IMR-90 (cell line): ENCODE measurements around the gene ADAMTSL5. TPM values are rescaled to one million over a fixed set of nuclear protein-coding genes. Genes with fewer than 3 reads are reported as not detected.

Experiments
- ATAC-seq: fragments of 200-7000 bp; cut with Tn5 transposase; 2 replicates; pipeline ENCODE4 v1.9.1; 2020; ENCODE audit warnings: low read depth, mild to moderate bottlenecking, moderate library complexity
- BruUV-seq: library from RNA; stranded (reverse); fragments of 400-500 nt; replicated peaks from 2 replicates; lab custom pipeline; 2021; lab: Mats Ljungman, UMichigan
- CTCF ChIA-PET: fragments of 300-600 bp; formaldehyde crosslinking; extraction: SDS; loops from one replicate; lab custom pipeline; 2021; ENCODE audit warnings: antibody characterized with exemption; lab: Yijun Ruan, JAX
- POLR2A ChIA-PET: fragments of 300-600 bp; sonication (Branson Sonifier 250); formaldehyde crosslinking; loops from one replicate; lab custom pipeline; 2022; ENCODE audit warnings: antibody characterized with exemption; ENCODE audit not compliant: unreplicated experiment; lab: Charles Lee
- DNase-seq: peaks from one replicate; pipeline ENCODE4 v3.0.0; 2013
- H2AFZ ChIP-seq: replicated peaks from 2 replicates; pipeline ENCODE3; 2013; ENCODE audit warnings: low read length, mild to moderate bottlenecking; ENCODE audit not compliant: poor library complexity
- H2AK5ac ChIP-seq: 2 replicates; pipeline ENCODE4 v1.6.1; 2013; ENCODE audit warnings: low read depth, low read length, inconsistent platforms
- H2AK9ac ChIP-seq: replicated peaks from 2 replicates; pipeline ENCODE3; 2013; ENCODE audit warnings: mild to moderate bottlenecking, low read depth, low read length, moderate library complexity; ENCODE audit not compliant: poor library complexity
- H2BK120ac ChIP-seq: 2 replicates; pipeline ENCODE4 v1.6.1; 2013; ENCODE audit warnings: low read depth, low read length, inconsistent platforms
- H2BK15ac ChIP-seq: 3 replicates; pipeline ENCODE4 v1.6.1; 2013; ENCODE audit warnings: low read depth, low read length, inconsistent platforms
- H2BK20ac ChIP-seq: 2 replicates; pipeline ENCODE4 v1.6.1; 2013; ENCODE audit warnings: low read depth, mild to moderate bottlenecking, inconsistent platforms, low read length, moderate library complexity
- H2BK5ac ChIP-seq: 2 replicates; pipeline ENCODE4 v1.6.1; 2013; ENCODE audit warnings: mild to moderate bottlenecking, low read depth, low read length, inconsistent platforms; ENCODE audit not compliant: poor library complexity, severe bottlenecking
- H3K14ac ChIP-seq: replicated peaks from 2 replicates; pipeline ENCODE4 v1.6.1; 2013; ENCODE audit warnings: low read depth, low read length, inconsistent platforms
- H3K18ac ChIP-seq: 2 replicates; pipeline ENCODE4 v1.6.1; 2013; ENCODE audit warnings: low read depth, low read length, control low read depth
- H3K23ac ChIP-seq: 2 replicates; pipeline ENCODE4 v1.6.1; 2013; ENCODE audit warnings: low read depth, low read length, inconsistent platforms
- H3K27ac ChIP-seq: 2 replicates; pipeline ENCODE4 v1.5.1; 2013; ENCODE audit warnings: mild to moderate bottlenecking, control low read depth, low read length; ENCODE audit not compliant: insufficient read depth
- H3K27me3 ChIP-seq: 2 replicates; pipeline ENCODE4 v1.6.1; 2013; ENCODE audit warnings: low read length; ENCODE audit not compliant: control insufficient read depth, insufficient read depth
- H3K36me3 ChIP-seq: 2 replicates; pipeline ENCODE4 v1.6.1; 2013; ENCODE audit warnings: low read length, mixed read lengths; ENCODE audit not compliant: control insufficient read depth, insufficient read depth
- H3K4ac ChIP-seq: 2 replicates; pipeline ENCODE4 v1.6.1; 2013; ENCODE audit warnings: low read depth, low read length, inconsistent platforms
- H3K4me1 ChIP-seq: 2 replicates; pipeline ENCODE4 v1.6.1; 2013; ENCODE audit warnings: low read length, mixed read lengths; ENCODE audit not compliant: control insufficient read depth, insufficient read depth
- H3K4me2 ChIP-seq: 2 replicates; pipeline ENCODE4 v1.6.1; 2013; ENCODE audit warnings: low read depth, mild to moderate bottlenecking, control low read depth, low read length, moderate library complexity
- H3K4me3 ChIP-seq: 2 replicates; pipeline ENCODE4 v1.5.1; 2013; ENCODE audit warnings: low read depth, mild to moderate bottlenecking, control low read depth, low read length, moderate library complexity; ENCODE audit not compliant: insufficient read depth
- H3K56ac ChIP-seq: 2 replicates; pipeline ENCODE4 v1.6.1; 2013; ENCODE audit warnings: low read length, inconsistent platforms; ENCODE audit not compliant: insufficient read depth; ENCODE audit errors: extremely low read depth
- H3K79me1 ChIP-seq, 2 experiments: 2 replicates each; pipeline ENCODE4 v1.6.1; 2013; ENCODE audit warnings: low read length in 2 of 2, inconsistent platforms in 1 of 2, low read depth in 1 of 2
- H3K9ac ChIP-seq: 2 replicates; pipeline ENCODE4 v1.6.1; 2013; ENCODE audit warnings: low read depth, low read length, control low read depth
- H3K9me1 ChIP-seq: 2 replicates; pipeline ENCODE4 v1.6.1; 2013; ENCODE audit warnings: low read length, inconsistent platforms; ENCODE audit not compliant: insufficient read depth
- H3K9me3 ChIP-seq: 2 replicates; pipeline ENCODE4 v1.6.1; 2013; ENCODE audit warnings: low read length; ENCODE audit not compliant: control insufficient read depth, insufficient read depth
- H4K20me1 ChIP-seq: 2 replicates; pipeline ENCODE4 v1.6.1; 2013; ENCODE audit warnings: low read length, inconsistent platforms; ENCODE audit not compliant: insufficient read depth
- H4K5ac ChIP-seq: 2 replicates; pipeline ENCODE4 v1.6.1; 2013; ENCODE audit warnings: mild to moderate bottlenecking, low read depth, low read length, control low read depth
- H4K8ac ChIP-seq, 2 experiments: 2 replicates each; pipeline ENCODE4 v1.6.1; 2013; ENCODE audit warnings: low read depth in 2 of 2, low read length in 2 of 2, control low read depth in 1 of 2, inconsistent platforms in 1 of 2
- H4K91ac ChIP-seq: 2 replicates; pipeline ENCODE4 v1.6.1; 2013; ENCODE audit warnings: low read depth, low read length, inconsistent platforms; ENCODE audit not compliant: insufficient read depth
- MAFK ChIP-seq: IDR thresholded peaks from 2 replicates; pipeline ENCODE4 v1.6.1; 2012; ENCODE audit warnings: low read depth, low read length, improper control_type of control experiment
- MAZ ChIP-seq: IDR thresholded peaks from 2 replicates; pipeline ENCODE4 v1.6.1; 2012; ENCODE audit warnings: low read depth, mild to moderate bottlenecking, low read length, improper control_type of control experiment, moderate library complexity, borderline replicate concordance
- MXI1 ChIP-seq: IDR thresholded peaks from 2 replicates; pipeline ENCODE4 v1.6.1; 2012; ENCODE audit warnings: low read depth, mild to moderate bottlenecking, low read length, moderate library complexity, borderline replicate concordance
- POLR2A ChIP-seq: IDR thresholded peaks from 2 replicates; pipeline ENCODE4 v1.6.1; 2012; ENCODE audit warnings: mild to moderate bottlenecking, low read depth, low read length
- SMC3 ChIP-seq: fragments of 150-350 bp; IDR thresholded peaks from 2 replicates; pipeline ENCODE4 v1.6.1; 2016; ENCODE audit warnings: low read depth, mild to moderate bottlenecking, antibody characterized with exemption, low read length, moderate library complexity
- WGBS, 2 experiments: methylation state at CpG; one replicate each; pipeline versions ENCODE4 v1.1.5 to v1.1.7; 2013; ENCODE audit warnings: missing lambda C conversion rate in 2 of 2; ENCODE audit not compliant: insufficient read length in 1 of 2; ENCODE audit errors: extremely low coverage in 2 of 2; 5-methylcytosine and 5-hydroxymethylcytosine counted together
- dilution Hi-C: fragments of 300-500 bp; cut with HindIII; formaldehyde crosslinking; loops from one replicate; pipeline ENCODE4 v1.14.3; 2018; ENCODE audit warnings: low sequenced_read_pairs; ENCODE audit not compliant: unreplicated experiment
- in situ Hi-C: fragments of 300-500 bp; cut with MboI; formaldehyde crosslinking; loops from 3 replicates; pipeline ENCODE4 v1.14.3; 2019; ENCODE audit warnings: low sequenced_read_pairs, inconsistent platforms, mixed read lengths
- intact Hi-C: fragments of 100-400 bp; cut with micrococcal nuclease; formaldehyde crosslinking; loops from 2 replicates; pipeline ENCODE4 v1.10.0; 2022
- polyA plus RNA-seq, 3 experiments: library from polyadenylated mRNA; depleted of rRNA; stranded (reverse); fragments of >200 nt; gene quantifications; 2 replicates each; pipeline ENCODE4 v1.2.3, GENCODE V29; 2012; ENCODE audit warnings: low replicate concordance in 1 of 3
- total RNA-seq: library from RNA; depleted of rRNA; stranded (reverse); fragments of >200 nt; gene quantifications from 2 replicates; pipeline ENCODE4 v1.2.3, GENCODE V29; 2012
- TF ChIP-seq, protein P1 (sequence below): conservative IDR thresholded peaks from 2 replicates; pipeline ENCODE4 v1.5.1; 2012; ENCODE audit warnings: mild to moderate bottlenecking, low read depth, low read length, improper control_type of control experiment
- TF ChIP-seq, protein P2 (sequence below): fragments of 150-350 bp; IDR thresholded peaks from 2 replicates; pipeline ENCODE4 v1.6.1; 2017; ENCODE audit warnings: mild to moderate bottlenecking, antibody characterized with exemption, low read length, low read depth

Gene ADAMTSL5
- total and polyA plus RNA-seq, 2 of the 4 experiments (the other 2 are of a cell fraction): 0.90 to 10.8 TPM

DNA sequence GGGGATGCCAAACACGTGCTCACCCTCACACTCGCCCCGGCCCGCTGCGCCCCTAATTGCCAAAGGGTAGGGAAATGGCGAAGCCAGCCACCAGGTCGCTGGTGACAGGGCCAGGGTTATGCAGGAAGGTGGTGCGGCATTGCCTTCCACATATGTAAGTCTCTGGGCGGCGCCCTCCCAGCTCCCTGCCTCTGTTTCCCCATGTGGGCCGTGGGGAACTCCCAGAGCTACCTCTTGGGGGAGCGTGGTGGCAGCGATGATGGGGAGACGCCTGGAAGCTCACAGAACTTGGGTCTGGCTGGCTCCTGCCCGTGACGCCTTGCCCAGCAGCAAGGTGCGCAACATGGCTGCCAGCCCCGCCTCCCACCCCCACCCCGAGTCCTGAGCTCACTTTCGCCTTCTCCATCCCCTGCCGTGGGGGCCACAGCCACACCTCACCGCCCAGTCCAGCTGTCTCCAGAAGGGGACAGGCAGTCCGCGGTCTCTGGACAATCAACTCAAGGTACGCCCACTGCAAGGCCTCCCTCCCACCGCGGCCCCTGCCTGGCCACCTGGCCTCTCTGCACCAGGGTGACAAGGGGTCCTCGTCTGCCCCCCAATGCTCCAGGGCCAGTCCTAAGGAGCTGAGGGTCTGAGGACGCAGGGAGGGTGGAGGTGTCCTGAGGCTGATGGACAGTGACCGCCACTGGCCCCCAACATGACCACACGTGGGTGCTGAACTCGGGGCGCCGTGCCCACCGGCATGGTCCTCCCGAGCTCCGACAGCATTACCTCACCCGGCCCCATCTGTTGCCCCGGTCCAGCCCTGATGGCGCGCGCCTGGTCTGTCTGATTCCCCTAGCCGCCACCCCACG lies 40.4 kb downstream of the ADAMTSL5 start (continued):
- no peak for TF ChIP-seq MAZ

DNA sequence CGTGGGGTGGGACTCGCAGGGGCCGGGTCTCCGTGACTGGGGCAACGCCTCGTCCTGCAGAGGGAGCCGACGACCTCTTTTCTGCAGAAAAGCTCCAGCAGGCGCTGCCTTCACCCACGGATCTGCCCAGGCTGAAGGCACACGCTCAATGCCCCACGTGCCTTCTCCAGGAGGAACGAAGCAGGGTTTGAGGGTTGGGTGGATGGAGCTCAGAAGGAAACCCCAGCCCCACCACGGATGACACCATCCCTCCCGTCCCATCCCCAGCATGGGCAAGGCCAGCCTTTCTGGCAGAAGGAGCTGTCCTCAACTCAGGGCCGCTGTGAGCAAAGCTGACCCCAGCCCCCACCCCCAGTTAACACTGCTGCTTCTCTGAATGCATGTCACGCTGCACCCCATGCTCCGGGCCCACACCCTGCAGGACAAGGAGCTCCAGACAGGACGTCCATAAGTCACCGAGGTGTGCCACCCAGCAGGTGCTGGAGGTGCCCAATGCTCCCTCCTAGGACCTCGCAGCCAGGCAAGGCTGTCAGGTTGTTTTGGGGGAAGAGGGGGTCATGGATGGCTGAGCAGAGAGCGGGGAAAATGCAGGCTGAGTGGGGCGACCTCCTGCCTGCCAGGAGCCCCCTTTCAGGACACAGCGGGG lies 41.2 kb downstream of the ADAMTSL5 start:
- Histone ChIP-seq H4K8ac (no peak overlapping the region), H3K14ac (no peak overlapping the region), H3K9ac (no peak overlapping the region), H2BK20ac (no peak overlapping the region), H3K9me1 (no peaks in the 10 kb centered on the region), H3K4me2 (no peak overlapping the region; the same call in 1 of the 2 replicates), H3K9me3 (no peaks in the 10 kb centered on the region; the same call in 1 of the 2 replicates), H3K23ac (no peak overlapping the region), H4K91ac (no peak overlapping the region), H2AK9ac (peak overlapping the region; percentile 9), H2AFZ (no peak overlapping the region), H3K4me1 (peaks cover 21% of the 10 kb centered on the region), H2BK120ac (no peak overlapping the region), H2BK5ac (no peak overlapping the region), H3K36me3 (peaks cover 6% of the 10 kb centered on the region; the same call in 1 of the 2 replicates), H3K4me3 (no peak overlapping the region), H2BK15ac (no peak overlapping the region), H2AK5ac (no peak overlapping the region), H3K27me3 (peaks cover 58% of the 10 kb centered on the region), H3K18ac (no peak overlapping the region), H4K5ac (no peak overlapping the region), H3K27ac (no peak overlapping the region), H3K56ac (no peak overlapping the region), H3K4ac (no peak overlapping the region), H3K79me1 (peaks cover 0 to 38% of the 10 kb centered on the region in 2 experiments; a peak in 3 of 4 replicates), H4K20me1 (peaks cover 86% of the 10 kb centered on the region)
- ATAC-seq (no peak), DNase-seq (no peak)
- ChIA-PET POLR2A (interaction anchor here (0.6 kb wide), 1 partner anchor 43 kb away, joined by 3 read pairs; no protein-coding TSS in a partner anchor), CTCF (interaction anchor here (0.6 kb wide), 1 partner anchor 982 kb away, joined by 4 read pairs; no protein-coding TSS in a partner anchor)
- dilution Hi-C loops (no loop called here), in situ Hi-C loops (no loop called here), intact Hi-C loops (no loop called here)
- TF ChIP-seq SMC3 (no peak), MXI1 (no peak), MAZ (no peak), POLR2A (no peak), MAFK (no peak)
- TF ChIP-seq, protein P1, sequence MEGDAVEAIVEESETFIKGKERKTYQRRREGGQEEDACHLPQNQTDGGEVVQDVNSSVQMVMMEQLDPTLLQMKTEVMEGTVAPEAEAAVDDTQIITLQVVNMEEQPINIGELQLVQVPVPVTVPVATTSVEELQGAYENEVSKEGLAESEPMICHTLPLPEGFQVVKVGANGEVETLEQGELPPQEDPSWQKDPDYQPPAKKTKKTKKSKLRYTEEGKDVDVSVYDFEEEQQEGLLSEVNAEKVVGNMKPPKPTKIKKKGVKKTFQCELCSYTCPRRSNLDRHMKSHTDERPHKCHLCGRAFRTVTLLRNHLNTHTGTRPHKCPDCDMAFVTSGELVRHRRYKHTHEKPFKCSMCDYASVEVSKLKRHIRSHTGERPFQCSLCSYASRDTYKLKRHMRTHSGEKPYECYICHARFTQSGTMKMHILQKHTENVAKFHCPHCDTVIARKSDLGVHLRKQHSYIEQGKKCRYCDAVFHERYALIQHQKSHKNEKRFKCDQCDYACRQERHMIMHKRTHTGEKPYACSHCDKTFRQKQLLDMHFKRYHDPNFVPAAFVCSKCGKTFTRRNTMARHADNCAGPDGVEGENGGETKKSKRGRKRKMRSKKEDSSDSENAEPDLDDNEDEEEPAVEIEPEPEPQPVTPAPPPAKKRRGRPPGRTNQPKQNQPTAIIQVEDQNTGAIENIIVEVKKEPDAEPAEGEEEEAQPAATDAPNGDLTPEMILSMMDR: 0 out of 2 replicates have a peak, but pooled peaks have one; percentile 19
- TF ChIP-seq, protein P2, sequence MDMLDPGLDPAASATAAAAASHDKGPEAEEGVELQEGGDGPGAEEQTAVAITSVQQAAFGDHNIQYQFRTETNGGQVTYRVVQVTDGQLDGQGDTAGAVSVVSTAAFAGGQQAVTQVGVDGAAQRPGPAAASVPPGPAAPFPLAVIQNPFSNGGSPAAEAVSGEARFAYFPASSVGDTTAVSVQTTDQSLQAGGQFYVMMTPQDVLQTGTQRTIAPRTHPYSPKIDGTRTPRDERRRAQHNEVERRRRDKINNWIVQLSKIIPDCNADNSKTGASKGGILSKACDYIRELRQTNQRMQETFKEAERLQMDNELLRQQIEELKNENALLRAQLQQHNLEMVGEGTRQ: 0 out of 2 replicates have a peak, but pooled peaks have one; percentile 15
- BruUV-seq: no TSS peak
- WGBS, 2 experiments: 21% methylated on average over 10 of the region's 24 CpGs; no CpG with 5 or more reads in 1 of the 2 experiments
